Vagina (tissue), 2 donors: ENCODE data around the gene POLR3B.

Source experiments
- POLR2A ChIP-seq, 2 donors: fragments of 450-650 bp; IDR thresholded peaks; one replicate each; pipeline ENCODE4 v1.6.1; 2017; ENCODE audit warnings: antibody characterized with exemption in 2 of 2, mild to moderate bottlenecking in 2 of 2, moderate library complexity in 2 of 2
- POLR2AphosphoS5 ChIP-seq, 2 donors: sonication (generic); formaldehyde crosslinking; IDR thresholded peaks; one replicate each; pipeline ENCODE4 v1.9.0; 2017; ENCODE audit warnings: antibody characterized with exemption in 2 of 2, mild to moderate bottlenecking in 2 of 2, low read depth in 1 of 2; ENCODE audit not compliant: insufficient read depth in 1 of 2
- TF ChIP-seq, protein P1 (sequence below), 3 experiments: fragments of 450-650 bp in 2 of 3; fragments of 200-600 bp in 1 of 3; sonication (generic) in 1 of 3; IDR thresholded peaks; one replicate each; pipeline ENCODE4 v1.5.1; 2017 to 2019; ENCODE audit warnings: antibody characterized with exemption in 3 of 3, mild to moderate bottlenecking in 2 of 3, moderate library complexity in 2 of 3

DNA sequence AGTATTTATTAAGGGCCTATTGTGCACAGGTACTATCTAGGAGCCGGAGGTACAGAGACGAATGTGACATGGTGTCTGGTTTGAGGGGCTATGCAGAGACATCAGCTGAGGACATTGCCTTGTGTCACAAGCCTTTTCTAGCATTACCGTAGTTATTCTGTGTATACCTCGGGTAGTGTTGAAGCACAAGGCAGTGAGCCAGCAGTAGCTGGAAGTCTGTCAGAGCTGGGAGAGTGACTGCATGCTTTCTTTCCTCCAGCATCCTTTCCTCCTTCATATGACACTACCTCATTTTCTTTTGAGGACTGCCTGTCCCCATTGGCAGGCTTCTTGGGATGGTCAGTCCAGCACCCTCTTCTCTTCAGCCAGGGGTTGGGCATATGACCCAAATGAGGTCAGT is 77.0 kb downstream of the POLR3B start:
- TF ChIP-seq POLR2AphosphoS5 (IDR thresholded peaks at IDR 0.05; ENCODE audit: insufficient read depth in 1 of 2, low read depth in 1 of 2) (no peak), POLR2A (IDR thresholded peaks at IDR 0.05) (no peak)
- TF ChIP-seq, protein P1, sequence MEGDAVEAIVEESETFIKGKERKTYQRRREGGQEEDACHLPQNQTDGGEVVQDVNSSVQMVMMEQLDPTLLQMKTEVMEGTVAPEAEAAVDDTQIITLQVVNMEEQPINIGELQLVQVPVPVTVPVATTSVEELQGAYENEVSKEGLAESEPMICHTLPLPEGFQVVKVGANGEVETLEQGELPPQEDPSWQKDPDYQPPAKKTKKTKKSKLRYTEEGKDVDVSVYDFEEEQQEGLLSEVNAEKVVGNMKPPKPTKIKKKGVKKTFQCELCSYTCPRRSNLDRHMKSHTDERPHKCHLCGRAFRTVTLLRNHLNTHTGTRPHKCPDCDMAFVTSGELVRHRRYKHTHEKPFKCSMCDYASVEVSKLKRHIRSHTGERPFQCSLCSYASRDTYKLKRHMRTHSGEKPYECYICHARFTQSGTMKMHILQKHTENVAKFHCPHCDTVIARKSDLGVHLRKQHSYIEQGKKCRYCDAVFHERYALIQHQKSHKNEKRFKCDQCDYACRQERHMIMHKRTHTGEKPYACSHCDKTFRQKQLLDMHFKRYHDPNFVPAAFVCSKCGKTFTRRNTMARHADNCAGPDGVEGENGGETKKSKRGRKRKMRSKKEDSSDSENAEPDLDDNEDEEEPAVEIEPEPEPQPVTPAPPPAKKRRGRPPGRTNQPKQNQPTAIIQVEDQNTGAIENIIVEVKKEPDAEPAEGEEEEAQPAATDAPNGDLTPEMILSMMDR (IDR thresholded peaks at IDR 0.05), result no peak
